Measurements from ENCODE around the gene TEX55.
A peak's percentile ranks its signal among the peaks of the same experiment; 100 is the strongest.
"Not testable (repeated sequence)": the region's sequence is repeated elsewhere in the genome, so short reads cannot be mapped to it uniquely, and the experiment has no call there.

TEX55 gene

GRCh38 chr3:119160815-119161214 lies 14.8 kb downstream of the TEX55 start:
- no peak for DNase-seq (ENCODE audit: low read depth)

GRCh38 chr3:119161240-119161639 lies 15.3 kb downstream of the TEX55 start:
- DNase-seq (ENCODE audit: low read depth) = no peak

GRCh38 chr3:119164745-119165144 lies 18.8 kb downstream of the TEX55 start:
- not testable (repeated sequence) for DNase-seq (ENCODE audit: low read depth)

- no peak for DNase-seq (ENCODE audit: low read depth)
Measured at GRCh38 chr3:119170821-119171220, 24.9 kb downstream of the TEX55 start.

GRCh38 chr3:119173325-119173724 lies 27.4 kb downstream of the TEX55 start, which contains the start of gene UPK1B:
Gene UPK1B, plus strand, starts transcription at chr3:119173598. Its CDS starts 13,144 bp downstream, at chr3:119186742.
- no peak for DNase-seq (ENCODE audit: low read depth)

DNA sequence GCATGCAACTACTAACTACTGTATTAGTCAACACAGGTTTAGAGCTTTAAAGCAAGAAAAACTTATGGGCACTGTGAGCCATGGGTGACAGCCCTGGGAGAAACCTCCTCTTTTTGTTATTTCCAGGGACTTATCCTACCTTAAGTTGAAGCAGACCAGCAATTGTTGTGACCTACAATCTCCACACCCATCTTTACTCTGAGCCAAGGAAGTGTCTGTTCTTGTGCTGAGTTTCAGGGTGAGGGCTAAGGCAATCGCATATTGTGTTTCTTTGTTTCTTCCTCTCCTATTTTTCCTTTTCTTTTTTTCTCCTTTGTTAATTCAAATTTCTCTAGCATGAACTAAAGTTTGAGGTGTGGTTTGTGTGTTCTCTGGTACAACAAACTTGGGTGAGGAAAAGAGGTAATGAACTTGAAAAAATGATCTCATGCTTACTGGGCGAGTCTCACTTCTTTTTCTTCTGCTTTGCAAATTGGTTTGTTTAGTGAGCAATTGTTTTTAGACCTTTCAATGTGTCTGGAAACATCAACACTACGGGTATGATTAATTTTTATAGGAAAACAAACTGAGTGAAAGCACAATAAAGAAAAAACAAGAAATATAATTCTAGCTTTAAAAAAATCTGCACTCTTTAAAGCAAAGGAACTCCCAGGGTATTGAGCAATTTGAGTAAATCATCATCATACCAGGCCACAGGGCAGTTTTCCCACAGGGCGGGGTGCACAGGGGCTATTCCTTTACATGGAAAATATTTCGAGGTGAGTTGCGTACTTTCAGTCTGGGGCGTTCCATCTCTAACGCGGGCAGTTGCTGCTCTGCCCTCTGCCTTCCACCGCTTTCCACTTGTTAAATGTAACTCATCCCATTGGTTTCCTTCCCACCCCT lies 30.1 kb downstream of the TEX55 start:
- peak; percentile 35 for DNase-seq (ENCODE audit: low read depth)

DNA sequence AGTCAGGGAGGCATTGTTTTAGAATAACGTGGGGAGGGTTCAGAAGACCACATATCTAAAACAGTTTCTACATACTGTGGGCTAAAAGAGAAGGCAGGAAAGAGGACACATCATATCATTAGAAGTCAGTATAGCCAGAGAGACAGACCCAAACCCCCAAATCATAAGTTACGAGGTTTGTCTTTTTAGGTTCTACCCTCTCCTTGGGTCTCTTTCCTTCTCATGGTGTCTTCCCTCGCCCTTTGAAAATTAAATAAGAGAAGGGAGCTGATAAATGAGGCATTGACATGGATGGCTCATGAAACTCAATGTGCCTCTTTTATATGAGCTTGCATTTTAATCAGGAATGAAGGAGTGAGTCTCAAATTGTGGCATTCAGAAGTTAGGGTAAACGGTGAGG lies 30.8 kb downstream of the TEX55 start:
- DNase-seq (ENCODE audit: low read depth) = no peak

DNA sequence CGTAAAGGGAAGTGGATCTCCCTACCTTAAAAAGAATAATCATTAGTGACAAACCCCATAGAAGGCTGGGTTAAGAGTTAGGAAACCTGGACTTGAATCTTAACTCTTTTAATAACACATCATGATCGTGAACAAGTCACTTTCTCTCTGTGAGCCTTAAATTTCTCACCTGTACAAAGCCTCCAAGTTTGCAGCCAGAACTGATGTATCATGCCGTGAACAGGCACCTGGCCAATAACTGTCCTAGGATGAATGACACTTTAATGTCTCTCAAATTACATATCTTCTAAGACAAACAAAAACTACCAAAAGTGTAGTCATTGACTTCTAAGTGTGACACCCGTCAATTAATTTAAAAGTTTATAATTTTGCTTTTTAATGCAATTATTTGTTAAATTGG lies 31.4 kb downstream of the TEX55 start:
- DNase-seq (ENCODE audit: low read depth) = no peak

DNA sequence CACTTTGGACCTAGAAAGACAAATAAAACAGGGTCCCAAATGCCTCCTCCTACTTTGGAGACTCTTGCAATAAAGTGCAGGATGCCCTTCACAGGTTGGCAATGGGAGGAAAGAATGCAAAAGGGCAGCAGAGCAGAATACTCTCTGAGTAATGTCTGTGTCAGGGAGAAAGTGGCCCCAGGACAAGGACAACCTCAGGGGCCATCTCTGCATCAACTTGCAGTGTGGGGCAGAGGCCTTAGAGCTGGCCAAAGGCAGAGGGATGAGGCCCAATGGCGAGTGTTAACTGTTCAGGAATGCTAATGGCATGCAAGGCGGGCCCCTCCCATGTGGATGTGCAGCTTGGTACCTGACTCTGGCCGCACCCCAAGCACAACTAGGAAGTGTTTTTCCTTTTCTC lies 35.8 kb downstream of the TEX55 start:
- no peak for DNase-seq (ENCODE audit: low read depth)

GRCh38 chr3:119184111-119184510 lies 38.1 kb downstream of the TEX55 start:
- no peak for DNase-seq (ENCODE audit: low read depth)

DNA sequence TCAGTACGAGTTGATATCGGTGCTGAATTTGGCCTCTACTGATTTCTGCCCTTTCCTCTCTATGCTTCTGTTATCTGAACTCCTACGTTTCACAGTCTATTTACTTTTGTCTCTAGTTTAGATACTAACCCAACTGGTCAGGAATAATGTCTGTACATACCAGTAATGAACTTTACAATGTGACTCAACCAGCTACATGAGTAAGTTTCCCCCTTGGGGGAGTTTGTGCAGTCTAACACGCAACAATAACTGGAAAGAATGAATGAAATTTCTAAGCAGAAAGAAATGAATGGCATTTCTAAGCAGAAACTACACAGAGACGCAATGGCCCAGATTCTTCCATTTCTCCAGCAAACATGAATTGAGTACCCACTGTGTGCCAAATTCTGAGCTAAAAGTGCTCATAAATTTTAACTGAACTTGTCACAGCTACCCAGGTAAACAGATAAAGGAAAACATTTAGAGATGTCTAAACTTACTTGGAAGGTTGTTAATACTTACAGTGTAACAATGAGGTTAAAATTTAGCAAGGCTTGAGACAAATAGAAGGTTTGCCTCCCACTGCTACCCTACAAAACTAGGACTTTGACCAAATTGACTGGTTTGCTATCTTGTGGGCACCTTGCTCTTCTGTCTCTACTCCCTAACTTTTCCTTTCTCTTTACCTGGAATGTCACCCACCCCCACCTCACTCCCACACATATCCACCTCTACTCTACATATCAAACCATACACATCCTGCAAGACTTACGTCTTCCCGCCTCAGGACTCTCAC lies 39.0 kb downstream of the TEX55 start:
- peak; percentile 64 for DNase-seq (ENCODE audit: low read depth)

DNA sequence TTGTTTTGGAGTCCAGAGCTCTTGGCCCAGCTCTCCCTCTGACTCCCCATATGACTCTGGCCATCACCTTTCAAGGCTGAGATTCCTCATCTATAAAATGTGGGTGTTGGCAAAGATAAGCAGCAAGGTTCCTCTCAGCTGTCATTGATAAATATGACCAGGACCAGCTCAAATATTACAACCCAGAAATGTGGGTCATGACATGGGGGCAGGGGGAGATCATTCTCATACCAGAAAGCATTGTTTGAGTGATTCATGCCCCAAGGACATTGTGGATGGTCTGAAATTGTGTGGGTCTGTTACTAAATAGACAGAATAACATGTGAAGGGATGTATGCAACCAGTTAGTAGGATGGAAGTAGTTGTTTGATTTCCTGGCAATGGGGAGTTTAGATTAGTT lies 41.3 kb downstream of the TEX55 start:
- no peak for DNase-seq (ENCODE audit: low read depth)

GRCh38 chr3:119191800-119192199 lies 45.8 kb downstream of the TEX55 start:
- no peak for DNase-seq (ENCODE audit: low read depth)

GRCh38 chr3:119194237-119195150 lies 48.5 kb downstream of the TEX55 start:
- no peak for DNase-seq (ENCODE audit: low read depth)

- DNase-seq (ENCODE audit: low read depth) = no peak
Measured at GRCh38 chr3:119195151-119195476, 49.1 kb downstream of the TEX55 start.

GRCh38 chr3:119195911-119196310 lies 49.9 kb downstream of the TEX55 start:
- no peak for DNase-seq (ENCODE audit: low read depth)
